ENCODE results near the gene SEPTIN7. TPM values are rescaled to one million over a fixed set of nuclear protein-coding genes. Genes with fewer than 3 reads are reported as not detected.
"Not testable (repeated sequence)": the region's sequence is repeated elsewhere in the genome, so short reads cannot be mapped to it uniquely, and the experiment has no call there.

The SEPTIN7 gene
- 534 TPM for polyA plus RNA-seq (2013, experiment 1 of 2)
- polyA plus RNA-seq (2013, experiment 2 of 2) = 623 TPM

GRCh38 chr7:35800718-35801391, at the start of gene SEPTIN7:
Gene SEPTIN7 (plus strand): TSS chr7:35801057. CDS start chr7:35801210, 153 bp downstream.
- WGBS, 2 experiments (ENCODE audit: insufficient coverage in 2 of 2) = 0 to 1% methylated on average over 36 to 61 of the region's 62 CpGs
- Histone ChIP-seq H3K4me1 (ENCODE audit: control insufficient read depth, insufficient read depth, low read length, poor library complexity, severe bottlenecking) (peaks cover 19% of the 10 kb centered on the region), H3K36me3 (ENCODE audit: control insufficient read depth, insufficient read depth, low read length) (peaks cover 19% of the 10 kb centered on the region), H3K27ac (ENCODE audit: low read depth, low read length, severe bottlenecking) (peak within 1 kb of the TSS; percentile 100), H3K9me3 (ENCODE audit: control insufficient read depth, low read length) (no peaks in the 10 kb centered on the region), H3K4me3 (ENCODE audit: extremely low read depth, insufficient read depth, low read length, poor library complexity, severe bottlenecking) (peak within 1 kb of the TSS; percentile 97)

DNA sequence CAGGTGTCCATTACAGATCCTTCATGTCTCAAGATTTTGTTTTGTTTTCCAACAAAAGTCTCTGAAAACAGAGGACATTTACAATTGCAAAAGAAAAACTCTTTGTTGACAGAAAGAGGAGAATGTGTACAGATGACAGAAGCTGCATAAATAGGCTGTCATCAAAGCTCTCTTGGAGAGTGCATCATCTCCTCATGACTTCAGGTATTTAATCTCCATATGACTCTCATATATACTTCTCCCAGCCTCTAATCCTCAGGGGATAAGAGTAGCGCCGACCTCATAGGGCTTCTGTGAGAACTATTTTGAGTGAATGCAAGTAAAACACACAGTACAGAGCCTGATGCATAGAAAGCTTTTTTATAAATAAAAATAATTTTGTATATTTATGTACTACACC, 48.1 kb upstream of the SEPTIN7 start:
- Histone ChIP-seq H3K9me3 (ENCODE audit: control insufficient read depth, low read length) (no peaks in the 10 kb centered on the region), H3K4me1 (ENCODE audit: control insufficient read depth, insufficient read depth, low read length, poor library complexity, severe bottlenecking) (peaks cover 51% of the 10 kb centered on the region), H3K27ac (ENCODE audit: low read depth, low read length, severe bottlenecking) (no peak overlapping the region), H3K4me3 (ENCODE audit: extremely low read depth, insufficient read depth, low read length, poor library complexity, severe bottlenecking) (no peak overlapping the region), H3K36me3 (ENCODE audit: control insufficient read depth, insufficient read depth, low read length) (no peaks in the 10 kb centered on the region)
- WGBS, 2 experiments (ENCODE audit: insufficient coverage in 2 of 2) = no CpG with 5 or more reads among the region's 2 CpGs

GRCh38 chr7:35753761-35754603, 46.9 kb upstream of the SEPTIN7 start:
- Histone ChIP-seq H3K4me1 (ENCODE audit: control insufficient read depth, insufficient read depth, low read length, poor library complexity, severe bottlenecking) (peaks cover 52% of the 10 kb centered on the region), H3K9me3 (ENCODE audit: control insufficient read depth, low read length) (no peaks in the 10 kb centered on the region), H3K4me3 (ENCODE audit: extremely low read depth, insufficient read depth, low read length, poor library complexity, severe bottlenecking) (no peak overlapping the region), H3K36me3 (ENCODE audit: control insufficient read depth, insufficient read depth, low read length) (no peaks in the 10 kb centered on the region), H3K27ac (ENCODE audit: low read depth, low read length, severe bottlenecking) (peak overlapping the region; percentile 89)
- 76 to 83% methylated on average over 5 of the region's 7 CpGs for WGBS, 2 experiments (ENCODE audit: insufficient coverage in 2 of 2)

GRCh38 chr7:35754741-35755140, 46.1 kb upstream of the SEPTIN7 start:
- Histone ChIP-seq H3K27ac (ENCODE audit: low read depth, low read length, severe bottlenecking) (peak overlapping the region; percentile 89), H3K4me3 (ENCODE audit: extremely low read depth, insufficient read depth, low read length, poor library complexity, severe bottlenecking) (no peak overlapping the region), H3K36me3 (ENCODE audit: control insufficient read depth, insufficient read depth, low read length) (no peaks in the 10 kb centered on the region), H3K9me3 (ENCODE audit: control insufficient read depth, low read length) (no peaks in the 10 kb centered on the region), H3K4me1 (ENCODE audit: control insufficient read depth, insufficient read depth, low read length, poor library complexity, severe bottlenecking) (peaks cover 53% of the 10 kb centered on the region)
- WGBS, 2 experiments (ENCODE audit: insufficient coverage in 2 of 2) = 89% methylated on average over 1 of the region's 1 CpG; no CpG with 5 or more reads in 1 of the 2 experiments

GRCh38 chr7:35755711-35756110, 45.1 kb upstream of the SEPTIN7 start:
- Histone ChIP-seq H3K27ac (ENCODE audit: low read depth, low read length, severe bottlenecking) (peak overlapping the region; percentile 32), H3K4me1 (ENCODE audit: control insufficient read depth, insufficient read depth, low read length, poor library complexity, severe bottlenecking) (peaks cover 62% of the 10 kb centered on the region), H3K36me3 (ENCODE audit: control insufficient read depth, insufficient read depth, low read length) (no peaks in the 10 kb centered on the region), H3K9me3 (ENCODE audit: control insufficient read depth, low read length) (no peaks in the 10 kb centered on the region), H3K4me3 (ENCODE audit: extremely low read depth, insufficient read depth, low read length, poor library complexity, severe bottlenecking) (no peak overlapping the region)
- WGBS, 2 experiments (ENCODE audit: insufficient coverage in 2 of 2) = 83 to 89% methylated on average over 1 to 2 of the region's 3 CpGs

DNA sequence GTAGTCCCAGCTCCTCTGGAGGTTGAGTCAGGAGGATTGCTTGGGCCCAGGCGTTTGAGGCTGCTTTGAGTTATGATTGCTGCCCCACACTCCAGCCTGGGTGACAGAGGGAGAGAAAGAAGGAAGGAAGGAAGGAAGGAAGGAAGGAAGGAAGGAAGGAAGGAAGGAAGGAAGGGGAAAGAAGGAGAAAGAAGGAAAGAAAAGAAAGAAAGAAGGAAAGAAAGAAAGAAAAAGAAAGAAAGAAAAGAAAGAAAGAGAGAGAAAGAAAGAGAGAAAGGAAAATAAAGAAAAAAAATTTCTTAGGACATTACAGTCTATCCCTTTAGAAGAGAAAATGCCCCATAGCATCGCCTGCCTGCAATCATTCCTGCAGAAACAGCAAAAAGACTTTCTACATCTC, 44.4 kb upstream of the SEPTIN7 start:
- not testable (repeated sequence) for H3K9me3 ChIP-seq (ENCODE audit: control insufficient read depth, low read length); H3K36me3 ChIP-seq (ENCODE audit: control insufficient read depth, insufficient read depth, low read length); H3K4me3 ChIP-seq (ENCODE audit: extremely low read depth, insufficient read depth, low read length, poor library complexity, severe bottlenecking); H3K27ac ChIP-seq (ENCODE audit: low read depth, low read length, severe bottlenecking)
- peaks cover 65% of the 10 kb centered on the region for H3K4me1 ChIP-seq (ENCODE audit: control insufficient read depth, insufficient read depth, low read length, poor library complexity, severe bottlenecking)
- 100% methylated on average over 2 of the region's 2 CpGs; no CpG with 5 or more reads in 1 of the 2 experiments for WGBS, 2 experiments (ENCODE audit: insufficient coverage in 2 of 2)

DNA sequence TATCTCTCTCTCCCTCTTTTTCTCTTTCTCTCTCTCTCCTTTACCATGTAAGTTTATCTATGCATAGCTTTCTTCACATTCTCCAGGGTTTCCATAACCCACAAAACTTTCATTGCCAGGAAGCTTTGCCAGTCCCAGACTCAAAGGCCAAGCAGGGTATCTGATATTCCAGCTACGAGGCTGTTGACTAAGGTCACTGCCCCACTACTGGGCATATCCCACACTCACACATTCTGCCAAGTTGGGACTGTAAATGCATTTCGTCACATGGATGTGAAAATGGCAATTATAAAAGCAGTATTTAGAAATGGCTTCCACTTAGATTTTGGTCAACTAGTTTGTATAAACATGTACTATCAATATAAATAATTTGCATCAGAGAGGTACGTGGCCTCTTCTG, 43.3 kb upstream of the SEPTIN7 start:
- peak overlapping the region; percentile 25 for H3K27ac ChIP-seq (ENCODE audit: low read depth, low read length, severe bottlenecking)
- peaks cover 72% of the 10 kb centered on the region for H3K4me1 ChIP-seq (ENCODE audit: control insufficient read depth, insufficient read depth, low read length, poor library complexity, severe bottlenecking)
- H3K36me3 ChIP-seq (ENCODE audit: control insufficient read depth, insufficient read depth, low read length) = no peaks in the 10 kb centered on the region
- H3K9me3 ChIP-seq (ENCODE audit: control insufficient read depth, low read length) = no peaks in the 10 kb centered on the region
- no peak overlapping the region for H3K4me3 ChIP-seq (ENCODE audit: extremely low read depth, insufficient read depth, low read length, poor library complexity, severe bottlenecking)
- no CpG with 5 or more reads among the region's 3 CpGs for WGBS, 2 experiments (ENCODE audit: insufficient coverage in 2 of 2)

- peaks cover 68% of the 10 kb centered on the region for H3K4me1 ChIP-seq (ENCODE audit: control insufficient read depth, insufficient read depth, low read length, poor library complexity, severe bottlenecking)
- H3K4me3 ChIP-seq (ENCODE audit: extremely low read depth, insufficient read depth, low read length, poor library complexity, severe bottlenecking) = no peak overlapping the region
- WGBS, 2 experiments (ENCODE audit: insufficient coverage in 2 of 2) = 0% methylated on average over 1 of the region's 2 CpGs; no CpG with 5 or more reads in 1 of the 2 experiments
- H3K36me3 ChIP-seq (ENCODE audit: control insufficient read depth, insufficient read depth, low read length) = no peaks in the 10 kb centered on the region
- H3K9me3 ChIP-seq (ENCODE audit: control insufficient read depth, low read length) = no peaks in the 10 kb centered on the region
- H3K27ac ChIP-seq (ENCODE audit: low read depth, low read length, severe bottlenecking) = peak overlapping the region; percentile 25
Measured at GRCh38 chr7:35758421-35758820, 42.4 kb upstream of the SEPTIN7 start.

- H3K4me3 ChIP-seq (ENCODE audit: extremely low read depth, insufficient read depth, low read length, poor library complexity, severe bottlenecking) = no peak overlapping the region
- H3K9me3 ChIP-seq (ENCODE audit: control insufficient read depth, low read length) = no peaks in the 10 kb centered on the region
- H3K27ac ChIP-seq (ENCODE audit: low read depth, low read length, severe bottlenecking) = no peak overlapping the region
- H3K36me3 ChIP-seq (ENCODE audit: control insufficient read depth, insufficient read depth, low read length) = no peaks in the 10 kb centered on the region
- WGBS, 2 experiments (ENCODE audit: insufficient coverage in 2 of 2) = 85 to 88% methylated on average over 5 to 7 of the region's 7 CpGs
- peaks cover 51% of the 10 kb centered on the region for H3K4me1 ChIP-seq (ENCODE audit: control insufficient read depth, insufficient read depth, low read length, poor library complexity, severe bottlenecking)
Measured at GRCh38 chr7:35760143-35760745, 40.6 kb upstream of the SEPTIN7 start.

DNA sequence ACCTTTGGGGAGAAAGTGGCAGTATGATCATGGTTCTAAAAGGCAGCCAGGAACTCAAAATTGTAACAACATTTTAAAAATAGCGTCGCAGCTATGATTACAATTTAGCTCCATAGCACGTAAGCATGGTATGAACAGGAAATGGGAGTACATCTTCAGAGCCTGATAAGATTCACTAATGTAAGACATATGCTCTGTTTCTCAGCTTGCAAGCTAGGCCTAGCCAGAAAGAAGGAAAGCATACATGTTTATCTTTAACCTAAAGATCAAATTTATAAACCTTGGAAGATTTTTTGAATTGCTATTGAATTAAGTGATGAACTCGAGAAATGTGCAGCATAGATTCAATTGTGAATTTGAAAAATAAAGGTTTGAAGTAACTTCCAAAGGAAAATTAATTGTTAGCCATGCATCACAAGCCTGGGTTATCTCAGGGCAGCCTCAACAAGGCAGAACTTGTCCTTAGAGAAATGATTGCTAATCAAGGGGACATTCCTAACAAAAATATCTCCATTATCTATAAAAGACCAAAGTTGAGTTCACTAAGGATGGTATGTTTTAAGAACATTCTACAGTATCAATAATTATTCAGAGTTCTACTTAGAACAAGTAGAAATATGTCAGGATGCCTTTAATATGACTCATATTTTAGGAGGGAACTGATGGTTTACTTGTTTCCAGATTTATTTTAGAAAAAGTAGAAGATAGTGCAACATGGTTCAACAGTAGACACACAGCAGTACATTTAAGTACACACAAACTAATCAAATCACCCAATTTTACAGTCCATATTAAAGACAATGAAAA, 38.8 kb upstream of the SEPTIN7 start:
- no peak overlapping the region for H3K4me3 ChIP-seq (ENCODE audit: extremely low read depth, insufficient read depth, low read length, poor library complexity, severe bottlenecking)
- no peaks in the 10 kb centered on the region for H3K36me3 ChIP-seq (ENCODE audit: control insufficient read depth, insufficient read depth, low read length)
- H3K27ac ChIP-seq (ENCODE audit: low read depth, low read length, severe bottlenecking) = peak overlapping the region; percentile 79
- WGBS, 2 experiments (ENCODE audit: insufficient coverage in 2 of 2) = 48 to 88% methylated on average over 2 to 4 of the region's 4 CpGs
- H3K4me1 ChIP-seq (ENCODE audit: control insufficient read depth, insufficient read depth, low read length, poor library complexity, severe bottlenecking) = peaks cover 41% of the 10 kb centered on the region
- H3K9me3 ChIP-seq (ENCODE audit: control insufficient read depth, low read length) = no peaks in the 10 kb centered on the region

All from mesodermal cell (in vitro differentiated cells).